ENCODE results near the gene GSTT4.
A peak's percentile ranks its signal among the peaks of the same experiment; 100 is the strongest.
"Not testable (repeated sequence)": the region's sequence is repeated elsewhere in the genome, so short reads cannot be mapped to it uniquely, and the experiment has no call there.

The GSTT4 gene

DNA sequence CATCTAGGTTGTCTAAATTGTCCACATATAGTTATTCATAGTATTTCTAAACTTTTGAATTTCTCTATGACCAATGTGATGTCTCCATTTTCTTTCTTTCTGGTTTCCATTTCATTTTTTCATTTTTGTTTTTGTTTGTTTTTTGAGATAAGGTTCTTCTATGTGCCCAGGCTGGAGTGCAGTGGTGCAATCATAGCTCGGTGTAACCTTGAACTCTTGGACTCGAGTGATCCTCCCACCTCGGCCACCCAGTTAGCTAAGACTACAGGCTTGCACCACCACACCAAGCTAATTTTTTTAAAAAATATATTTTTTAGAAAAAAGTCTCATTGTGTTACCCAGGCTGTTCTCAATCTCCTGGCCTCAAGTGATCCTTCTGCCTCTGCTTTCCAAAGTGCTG lies 8.2 kb downstream of the GSTT4 start:
- H3K27ac ChIP-seq (ENCODE audit: poor library complexity, severe bottlenecking) = no peak overlapping the region
- no peak for ATAC-seq (ENCODE audit: low read depth)
- no peaks in the 10 kb centered on the region for H3K27me3 ChIP-seq (ENCODE audit: insufficient read depth, poor library complexity, severe bottlenecking)
- no peak overlapping the region for H3K4me3 ChIP-seq (ENCODE audit: severe bottlenecking)
- DNase-seq (ENCODE audit: low spot score) = no peak
- no peaks in the 10 kb centered on the region for H3K4me1 ChIP-seq (ENCODE audit: insufficient read depth, poor library complexity, severe bottlenecking)
- no peaks in the 10 kb centered on the region for H3K9me3 ChIP-seq (ENCODE audit: severe bottlenecking)
- H3K36me3 ChIP-seq (ENCODE audit: low read depth) = no peaks in the 10 kb centered on the region
- TF ChIP-seq, protein P1, sequence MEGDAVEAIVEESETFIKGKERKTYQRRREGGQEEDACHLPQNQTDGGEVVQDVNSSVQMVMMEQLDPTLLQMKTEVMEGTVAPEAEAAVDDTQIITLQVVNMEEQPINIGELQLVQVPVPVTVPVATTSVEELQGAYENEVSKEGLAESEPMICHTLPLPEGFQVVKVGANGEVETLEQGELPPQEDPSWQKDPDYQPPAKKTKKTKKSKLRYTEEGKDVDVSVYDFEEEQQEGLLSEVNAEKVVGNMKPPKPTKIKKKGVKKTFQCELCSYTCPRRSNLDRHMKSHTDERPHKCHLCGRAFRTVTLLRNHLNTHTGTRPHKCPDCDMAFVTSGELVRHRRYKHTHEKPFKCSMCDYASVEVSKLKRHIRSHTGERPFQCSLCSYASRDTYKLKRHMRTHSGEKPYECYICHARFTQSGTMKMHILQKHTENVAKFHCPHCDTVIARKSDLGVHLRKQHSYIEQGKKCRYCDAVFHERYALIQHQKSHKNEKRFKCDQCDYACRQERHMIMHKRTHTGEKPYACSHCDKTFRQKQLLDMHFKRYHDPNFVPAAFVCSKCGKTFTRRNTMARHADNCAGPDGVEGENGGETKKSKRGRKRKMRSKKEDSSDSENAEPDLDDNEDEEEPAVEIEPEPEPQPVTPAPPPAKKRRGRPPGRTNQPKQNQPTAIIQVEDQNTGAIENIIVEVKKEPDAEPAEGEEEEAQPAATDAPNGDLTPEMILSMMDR (IDR thresholded peaks at IDR 0.05; ENCODE audit: poor library complexity, severe bottlenecking) = no peak

DNA sequence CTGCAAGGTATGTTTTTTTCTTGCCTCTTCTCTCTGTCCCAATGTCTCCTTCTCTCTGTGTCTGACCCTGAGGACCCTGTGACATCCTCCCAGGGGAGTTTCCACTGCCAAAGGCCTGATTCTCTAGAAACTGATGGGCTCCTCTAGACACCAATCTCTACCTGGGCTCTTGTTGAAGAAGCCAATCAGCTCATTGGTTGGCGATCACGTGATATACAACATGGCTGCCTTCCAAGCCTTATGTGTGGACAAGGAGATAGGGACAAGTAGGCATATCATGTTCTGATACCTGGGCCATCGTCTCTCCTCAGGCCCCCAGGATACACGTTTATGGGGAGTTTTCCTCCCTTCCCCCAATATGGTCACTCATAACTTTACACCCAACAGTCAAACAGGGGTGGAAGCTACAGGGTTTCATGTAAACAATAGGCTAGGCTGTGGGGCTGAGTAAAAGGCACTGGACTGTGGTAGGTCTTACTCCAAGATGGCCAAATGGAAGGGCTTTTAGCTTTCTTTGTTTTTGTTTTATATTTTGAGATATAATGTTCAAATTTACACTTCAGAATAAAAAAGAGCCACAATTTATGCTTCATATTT lies 11.6 kb downstream of the GSTT4 start:
- not testable (repeated sequence) for H3K27ac ChIP-seq (ENCODE audit: poor library complexity, severe bottlenecking); H3K4me1 ChIP-seq (ENCODE audit: insufficient read depth, poor library complexity, severe bottlenecking); DNase-seq (ENCODE audit: low spot score); H3K36me3 ChIP-seq (ENCODE audit: low read depth); H3K9me3 ChIP-seq (ENCODE audit: severe bottlenecking); ATAC-seq (ENCODE audit: low read depth); H3K4me3 ChIP-seq (ENCODE audit: severe bottlenecking); H3K27me3 ChIP-seq (ENCODE audit: insufficient read depth, poor library complexity, severe bottlenecking)

DNA sequence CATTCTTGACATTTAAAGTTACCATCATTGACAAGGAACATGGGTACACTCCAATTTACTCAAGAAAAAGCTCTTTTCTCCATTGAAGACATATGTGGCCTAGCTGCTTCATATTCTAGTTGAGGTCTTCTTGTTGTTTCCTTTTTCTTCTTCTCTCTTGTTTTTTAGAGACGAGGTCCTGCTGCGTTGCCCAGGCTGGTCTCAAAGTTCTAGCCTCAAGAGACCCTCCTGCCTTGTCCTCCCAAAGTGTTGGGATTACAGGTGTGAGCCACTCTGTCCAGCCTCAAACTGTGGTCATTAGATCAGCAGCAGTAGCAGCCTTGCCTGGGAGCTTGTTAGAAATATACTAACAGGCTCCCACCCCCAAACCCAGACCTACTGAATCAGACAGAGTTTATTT lies 12.2 kb downstream of the GSTT4 start:
- H3K27me3 ChIP-seq (ENCODE audit: insufficient read depth, poor library complexity, severe bottlenecking); H3K4me3 ChIP-seq (ENCODE audit: severe bottlenecking); ATAC-seq (ENCODE audit: low read depth); H3K36me3 ChIP-seq (ENCODE audit: low read depth); H3K4me1 ChIP-seq (ENCODE audit: insufficient read depth, poor library complexity, severe bottlenecking); H3K9me3 ChIP-seq (ENCODE audit: severe bottlenecking); DNase-seq (ENCODE audit: low spot score); H3K27ac ChIP-seq (ENCODE audit: poor library complexity, severe bottlenecking): not testable (repeated sequence)

DNA sequence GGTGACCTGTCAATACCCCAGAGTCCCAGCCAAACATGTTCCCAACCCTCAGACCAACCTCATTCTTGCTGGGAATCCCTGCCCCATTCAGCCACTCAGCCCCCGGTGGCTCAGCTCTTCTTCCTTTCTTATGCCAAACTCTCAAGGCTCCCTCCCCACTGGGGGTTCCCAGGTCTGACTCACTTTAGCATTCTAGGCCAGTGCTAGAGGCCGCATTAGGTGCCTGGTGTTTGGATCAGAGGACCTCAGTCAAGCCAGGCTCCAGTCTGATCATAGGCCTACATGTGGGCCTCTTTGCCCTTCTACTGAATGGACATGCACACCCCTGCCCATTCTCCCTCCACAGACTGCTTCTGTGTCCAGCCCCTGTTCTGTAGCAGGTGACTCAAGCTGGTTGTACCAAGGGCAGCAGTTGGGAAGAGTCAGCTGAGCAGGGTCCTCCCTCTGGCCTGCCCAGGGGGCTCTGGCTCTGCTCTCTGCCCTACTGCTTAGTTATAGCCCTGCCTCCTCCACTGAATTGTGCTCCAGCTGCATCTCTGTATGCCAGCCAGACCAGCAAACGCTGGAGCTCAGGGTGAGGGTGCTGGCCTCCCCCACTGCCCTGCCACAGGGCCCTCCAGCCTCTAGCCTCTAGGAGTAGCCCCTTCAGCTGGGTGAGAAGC lies 15.5 kb downstream of the GSTT4 start:
- not testable (repeated sequence) for H3K9me3 ChIP-seq (ENCODE audit: severe bottlenecking); H3K27ac ChIP-seq (ENCODE audit: poor library complexity, severe bottlenecking); DNase-seq (ENCODE audit: low spot score); H3K4me3 ChIP-seq (ENCODE audit: severe bottlenecking); H3K27me3 ChIP-seq (ENCODE audit: insufficient read depth, poor library complexity, severe bottlenecking); H3K4me1 ChIP-seq (ENCODE audit: insufficient read depth, poor library complexity, severe bottlenecking); ATAC-seq (ENCODE audit: low read depth); H3K36me3 ChIP-seq (ENCODE audit: low read depth)

DNA sequence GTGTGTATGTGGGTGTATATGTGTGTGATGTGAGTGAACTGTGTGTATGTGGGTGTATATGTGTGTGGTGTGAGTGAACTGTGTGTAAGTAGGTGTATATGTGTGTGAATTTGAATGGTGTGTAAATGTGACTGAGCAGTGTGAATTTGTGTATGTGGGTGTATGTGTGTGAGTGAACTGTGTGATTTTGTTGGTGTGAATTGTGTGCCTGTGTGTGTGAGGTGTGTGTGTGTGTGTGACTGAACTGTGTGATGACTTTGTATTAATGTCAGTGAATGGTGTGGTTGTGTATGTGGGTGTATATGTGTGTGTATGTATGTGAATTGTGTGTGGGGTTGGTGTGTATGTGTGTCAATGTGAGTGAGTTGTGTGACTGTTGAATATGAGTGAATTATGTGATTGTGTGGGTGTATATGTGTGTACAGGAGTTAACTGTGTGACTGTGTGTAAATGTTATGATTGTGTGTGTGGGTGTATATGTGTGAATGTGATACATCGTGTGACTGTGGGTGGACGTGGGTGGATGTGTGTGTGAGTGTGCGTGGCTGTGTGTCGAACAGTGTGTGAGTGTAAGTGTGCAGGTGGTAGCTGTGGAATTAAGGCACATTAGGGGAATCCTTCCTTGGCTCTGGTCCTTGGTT lies 18.6 kb downstream of the GSTT4 start:
- not testable (repeated sequence) for DNase-seq (ENCODE audit: low spot score); H3K9me3 ChIP-seq (ENCODE audit: severe bottlenecking); H3K27me3 ChIP-seq (ENCODE audit: insufficient read depth, poor library complexity, severe bottlenecking); ATAC-seq (ENCODE audit: low read depth); H3K4me1 ChIP-seq (ENCODE audit: insufficient read depth, poor library complexity, severe bottlenecking); H3K27ac ChIP-seq (ENCODE audit: poor library complexity, severe bottlenecking); H3K36me3 ChIP-seq (ENCODE audit: low read depth); H3K4me3 ChIP-seq (ENCODE audit: severe bottlenecking)

DNA sequence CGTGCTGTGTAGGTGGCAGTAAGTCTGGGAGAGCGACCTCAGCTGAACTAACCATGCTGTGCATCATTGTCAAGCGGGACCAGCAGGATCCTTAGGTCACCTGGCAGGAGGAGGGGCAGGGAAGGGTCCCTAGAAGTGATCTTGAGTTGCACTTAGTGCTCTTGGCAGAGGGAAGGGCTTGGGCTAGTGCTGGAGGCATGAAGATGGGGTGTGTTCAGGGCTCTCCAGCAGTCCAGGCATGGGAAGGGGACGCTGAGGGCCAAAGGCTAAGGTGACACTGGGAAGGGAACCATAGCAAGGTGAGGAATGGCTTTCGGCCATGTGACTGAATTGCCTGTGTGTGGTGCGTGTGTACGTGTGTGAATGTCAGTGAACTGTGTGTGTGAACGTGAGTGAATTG lies 19.2 kb downstream of the GSTT4 start:
- not testable (repeated sequence) for DNase-seq (ENCODE audit: low spot score); H3K36me3 ChIP-seq (ENCODE audit: low read depth); H3K4me3 ChIP-seq (ENCODE audit: severe bottlenecking); ATAC-seq (ENCODE audit: low read depth); H3K27me3 ChIP-seq (ENCODE audit: insufficient read depth, poor library complexity, severe bottlenecking); H3K9me3 ChIP-seq (ENCODE audit: severe bottlenecking); H3K4me1 ChIP-seq (ENCODE audit: insufficient read depth, poor library complexity, severe bottlenecking); H3K27ac ChIP-seq (ENCODE audit: poor library complexity, severe bottlenecking)

DNA sequence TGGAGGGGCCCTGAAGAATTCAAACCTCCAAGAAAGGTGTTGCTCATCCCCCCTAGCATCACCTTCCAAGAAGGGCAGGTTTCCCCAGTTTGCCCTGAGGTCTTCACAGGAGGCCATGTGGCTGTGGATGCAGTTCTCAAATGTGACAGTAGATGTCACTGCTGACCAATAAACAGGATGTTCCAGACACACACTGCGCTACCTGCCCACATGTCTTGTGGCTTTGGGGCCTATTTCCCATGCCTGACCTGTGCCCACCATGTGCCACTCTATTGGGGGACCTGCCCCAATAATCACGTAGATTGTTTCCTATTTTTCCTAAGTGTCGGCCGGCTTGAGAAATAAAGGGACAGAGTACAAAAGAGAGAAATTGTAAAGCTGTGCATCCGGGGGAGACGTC lies 20.8 kb downstream of the GSTT4 start:
- H3K4me1 ChIP-seq (ENCODE audit: insufficient read depth, poor library complexity, severe bottlenecking) = no peaks in the 10 kb centered on the region
- no peaks in the 10 kb centered on the region for H3K9me3 ChIP-seq (ENCODE audit: severe bottlenecking)
- H3K27me3 ChIP-seq (ENCODE audit: insufficient read depth, poor library complexity, severe bottlenecking) = no peaks in the 10 kb centered on the region
- H3K4me3 ChIP-seq (ENCODE audit: severe bottlenecking) = no peak overlapping the region
- ATAC-seq (ENCODE audit: low read depth) = peak; percentile 63; the same call in 2 of the 3 replicates
- TF ChIP-seq, protein P1 (IDR thresholded peaks at IDR 0.05; ENCODE audit: poor library complexity, severe bottlenecking) = peak; percentile 56
- no peaks in the 10 kb centered on the region for H3K36me3 ChIP-seq (ENCODE audit: low read depth)
- no peak overlapping the region for H3K27ac ChIP-seq (ENCODE audit: poor library complexity, severe bottlenecking)
- DNase-seq (ENCODE audit: low spot score) = no peak

DNA sequence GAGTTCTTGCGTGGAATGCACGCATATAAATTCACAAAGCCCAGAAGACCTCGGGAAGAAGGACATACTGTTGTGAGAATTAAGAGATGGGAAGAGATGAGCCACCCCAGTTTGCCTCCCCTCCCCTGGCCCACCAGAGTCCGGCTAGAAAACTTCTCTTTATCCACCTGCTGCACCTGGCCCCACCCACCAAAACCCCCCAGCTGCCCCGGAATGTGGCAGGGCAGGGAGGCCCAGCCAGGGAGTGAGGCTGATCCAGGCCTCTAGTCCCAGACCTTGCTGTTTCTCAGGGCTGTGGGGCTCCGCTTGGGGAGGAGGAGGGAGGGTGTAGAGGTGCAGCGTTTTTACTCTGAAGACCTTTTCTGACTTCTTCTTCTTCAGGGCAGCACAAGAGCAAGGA lies 24.7 kb downstream of the GSTT4 start:
- not testable (repeated sequence) for H3K27me3 ChIP-seq (ENCODE audit: insufficient read depth, poor library complexity, severe bottlenecking); H3K36me3 ChIP-seq (ENCODE audit: low read depth); H3K27ac ChIP-seq (ENCODE audit: poor library complexity, severe bottlenecking); DNase-seq (ENCODE audit: low spot score); H3K4me1 ChIP-seq (ENCODE audit: insufficient read depth, poor library complexity, severe bottlenecking); ATAC-seq (ENCODE audit: low read depth); H3K9me3 ChIP-seq (ENCODE audit: severe bottlenecking); H3K4me3 ChIP-seq (ENCODE audit: severe bottlenecking)

DNA sequence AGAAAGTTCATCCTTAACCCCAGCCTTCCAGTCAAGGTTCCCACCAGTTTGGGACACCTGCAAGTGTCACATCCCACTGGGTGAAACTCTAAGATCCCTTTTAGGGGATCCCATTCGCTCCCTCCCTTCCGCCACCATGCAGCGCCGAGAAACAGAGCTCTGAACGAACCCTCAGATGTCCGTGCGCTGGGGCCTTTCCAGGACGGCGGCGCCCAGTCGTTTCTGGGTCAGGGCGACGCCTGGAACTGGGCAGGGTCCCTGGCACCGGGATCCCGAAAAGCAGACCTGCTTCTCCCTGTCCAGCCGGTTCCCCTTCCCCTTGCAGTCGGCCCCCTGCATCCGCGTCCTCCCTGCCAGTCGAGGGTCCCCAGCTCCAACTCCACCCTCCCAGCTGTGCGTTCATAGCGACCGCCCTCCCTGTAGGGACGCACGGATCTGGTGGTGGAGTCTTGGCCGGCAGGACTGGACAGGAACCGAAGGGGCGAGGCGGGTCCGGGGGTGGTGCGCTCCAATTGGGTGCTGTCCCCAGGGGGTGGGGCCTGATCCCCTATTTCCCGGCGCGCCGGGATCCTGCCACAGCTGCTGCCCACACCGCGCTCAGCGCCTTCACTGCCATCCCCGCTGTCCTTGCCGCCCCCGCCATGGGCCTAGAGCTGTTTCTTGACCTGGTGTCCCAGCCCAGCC lies 25.6 kb downstream of the GSTT4 start, which contains the start of gene GSTT2:
TSS of gene GSTT2 (plus strand) at position 578 of the 684 bp plus-strand sequence.
- not testable (repeated sequence) for H3K27me3 ChIP-seq (ENCODE audit: insufficient read depth, poor library complexity, severe bottlenecking); DNase-seq (ENCODE audit: low spot score); H3K4me1 ChIP-seq (ENCODE audit: insufficient read depth, poor library complexity, severe bottlenecking); H3K36me3 ChIP-seq (ENCODE audit: low read depth); H3K27ac ChIP-seq (ENCODE audit: poor library complexity, severe bottlenecking); H3K4me3 ChIP-seq (ENCODE audit: severe bottlenecking); H3K9me3 ChIP-seq (ENCODE audit: severe bottlenecking)
- ATAC-seq (ENCODE audit: low read depth) = peak; percentile 88
